Sigmoid colon (tissue), 7 donors: ENCODE data around the gene PKP1. TPM values are rescaled to one million over a fixed set of nuclear protein-coding genes. Genes with fewer than 3 reads are reported as not detected.

Experiments used
- DNase-seq: peaks from one replicate; pipeline ENCODE4 v3.0.0-alpha.2; 2019
- H3K27ac ChIP-seq, 4 donors: fragments of 200-600 bp; sonication (generic); one replicate each; pipeline ENCODE4 v1.5.1; 2016 to 2019; ENCODE audit warnings: mild to moderate bottlenecking in 1 of 4
- H3K27me3 ChIP-seq, 3 donors: fragments of 200-600 bp; sonication (generic); one replicate each; pipeline ENCODE4 v1.5.1; 2019; ENCODE audit warnings: mild to moderate bottlenecking in 1 of 3
- H3K36me3 ChIP-seq, 4 donors: fragments of 200-600 bp; sonication (generic); one replicate each; pipeline ENCODE4 v1.5.1; 2016 to 2019
- H3K4me1 ChIP-seq, 4 donors: fragments of 200-600 bp; sonication (generic); one replicate each; pipeline ENCODE4 v1.5.1; 2017 to 2019
- H3K4me3 ChIP-seq, 4 donors: fragments of 200-600 bp; sonication (generic); one replicate each; pipeline ENCODE4 v1.5.1; 2017 to 2019; ENCODE audit warnings: mild to moderate bottlenecking in 2 of 4, moderate library complexity in 1 of 4
- H3K9me3 ChIP-seq, 4 donors: fragments of 200-600 bp in 3 of 4; sonication (generic) in 3 of 4; one replicate each; pipeline versions ENCODE4 v1.5.1 to v1.6.1; 2013 to 2019
- EP300 ChIP-seq, 4 donors: sonication (generic); formaldehyde crosslinking; IDR thresholded peaks; one replicate each; pipeline ENCODE4 v1.6.1; 2017; ENCODE audit warnings: antibody characterized with exemption in 4 of 4
- POLR2A ChIP-seq, 2 donors: fragments of 450-650 bp; IDR thresholded peaks; one replicate each; pipeline ENCODE4 v1.6.1; 2016; ENCODE audit warnings: antibody characterized with exemption in 2 of 2, mild to moderate bottlenecking in 2 of 2, moderate library complexity in 2 of 2
- POLR2AphosphoS5 ChIP-seq, 4 donors: sonication (generic); formaldehyde crosslinking; IDR thresholded peaks; one replicate each; pipeline ENCODE4 v1.6.1; 2017; ENCODE audit warnings: antibody characterized with exemption in 4 of 4
- WGBS, 2 donors: extraction: QIAGEN DNeasy Blood & Tissue Kit; methylation state at CpG; one replicate each; pipeline ENCODE4 v1.1.7; 2013; 5-methylcytosine and 5-hydroxymethylcytosine counted together
- intact Hi-C: fragments of 100-400 bp; cut with DNase I; formaldehyde crosslinking; loops from one replicate; pipeline ENCODE4 v1.15.1; 2023
- polyA plus RNA-seq, 3 donors: library from polyadenylated mRNA; stranded (reverse); fragments of 200-250 nt; gene quantifications; one replicate each; pipeline ENCODE4 v1.2.3, GENCODE V29; 2013
- total RNA-seq, 4 donors: library from RNA; depleted of rRNA; stranded (reverse); fragments of >200 nt; gene quantifications; one replicate each; pipeline ENCODE4 v1.1.0, GENCODE V29; 2016
- TF ChIP-seq, protein P1 (sequence below), 4 experiments: fragments of 450-650 bp in 3 of 4; fragments of 200-600 bp in 1 of 4; IDR thresholded peaks; one replicate each; pipeline ENCODE4 v1.5.1; 2016 to 2019; ENCODE audit warnings: antibody characterized with exemption in 4 of 4, mild to moderate bottlenecking in 3 of 4, moderate library complexity in 2 of 4
- donor health status: healthy with polysubstance abuse.
- donor health status: Bipolar disorder and iron deficiency.
- donor health status: healthy.

PKP1 gene
- total and polyA plus RNA-seq, 7 donors: under 0.01 to 0.60 (median 0.16) TPM; not detected in 2

DNA sequence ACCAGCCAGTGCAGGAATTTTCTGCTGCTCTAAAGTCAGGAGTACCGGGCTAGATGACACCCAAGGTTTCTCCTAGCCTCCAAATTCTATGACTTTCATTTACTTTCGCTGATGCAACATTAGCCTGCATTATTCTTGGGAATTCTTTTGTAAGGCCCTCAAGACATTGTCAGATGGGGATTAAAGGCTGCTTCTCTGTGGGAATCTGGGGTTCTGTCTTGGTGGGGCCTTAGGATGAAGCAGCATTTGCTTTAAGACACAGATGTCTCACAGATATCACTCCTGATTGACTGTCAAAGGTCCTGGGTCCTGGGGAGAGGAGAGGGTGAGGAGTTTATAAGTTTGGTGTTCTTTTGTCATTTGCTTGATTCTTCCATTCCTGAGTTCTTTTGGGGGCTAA, 11.6 kb downstream of the PKP1 start:
- Histone ChIP-seq H3K36me3 (no peaks in the 10 kb centered on the region), H3K9me3 (no peaks in the 10 kb centered on the region), H3K4me3 (no peak overlapping the region), H3K4me1 (no peaks in the 10 kb centered on the region), H3K27me3 (no peaks in the 10 kb centered on the region), H3K27ac (no peak overlapping the region)
- intact Hi-C loops: no loop called here
- 85 to 88% methylated on average over 2 of the region's 2 CpGs for WGBS, 2 donors
- no peak for DNase-seq
- no peak for TF ChIP-seq POLR2AphosphoS5 (IDR thresholded peaks at IDR 0.05)
- no peak for TF ChIP-seq EP300 (IDR thresholded peaks at IDR 0.05)
- TF ChIP-seq, protein P1, sequence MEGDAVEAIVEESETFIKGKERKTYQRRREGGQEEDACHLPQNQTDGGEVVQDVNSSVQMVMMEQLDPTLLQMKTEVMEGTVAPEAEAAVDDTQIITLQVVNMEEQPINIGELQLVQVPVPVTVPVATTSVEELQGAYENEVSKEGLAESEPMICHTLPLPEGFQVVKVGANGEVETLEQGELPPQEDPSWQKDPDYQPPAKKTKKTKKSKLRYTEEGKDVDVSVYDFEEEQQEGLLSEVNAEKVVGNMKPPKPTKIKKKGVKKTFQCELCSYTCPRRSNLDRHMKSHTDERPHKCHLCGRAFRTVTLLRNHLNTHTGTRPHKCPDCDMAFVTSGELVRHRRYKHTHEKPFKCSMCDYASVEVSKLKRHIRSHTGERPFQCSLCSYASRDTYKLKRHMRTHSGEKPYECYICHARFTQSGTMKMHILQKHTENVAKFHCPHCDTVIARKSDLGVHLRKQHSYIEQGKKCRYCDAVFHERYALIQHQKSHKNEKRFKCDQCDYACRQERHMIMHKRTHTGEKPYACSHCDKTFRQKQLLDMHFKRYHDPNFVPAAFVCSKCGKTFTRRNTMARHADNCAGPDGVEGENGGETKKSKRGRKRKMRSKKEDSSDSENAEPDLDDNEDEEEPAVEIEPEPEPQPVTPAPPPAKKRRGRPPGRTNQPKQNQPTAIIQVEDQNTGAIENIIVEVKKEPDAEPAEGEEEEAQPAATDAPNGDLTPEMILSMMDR (IDR thresholded peaks at IDR 0.05): no peak
- TF ChIP-seq POLR2A (IDR thresholded peaks at IDR 0.05): no peak

DNA sequence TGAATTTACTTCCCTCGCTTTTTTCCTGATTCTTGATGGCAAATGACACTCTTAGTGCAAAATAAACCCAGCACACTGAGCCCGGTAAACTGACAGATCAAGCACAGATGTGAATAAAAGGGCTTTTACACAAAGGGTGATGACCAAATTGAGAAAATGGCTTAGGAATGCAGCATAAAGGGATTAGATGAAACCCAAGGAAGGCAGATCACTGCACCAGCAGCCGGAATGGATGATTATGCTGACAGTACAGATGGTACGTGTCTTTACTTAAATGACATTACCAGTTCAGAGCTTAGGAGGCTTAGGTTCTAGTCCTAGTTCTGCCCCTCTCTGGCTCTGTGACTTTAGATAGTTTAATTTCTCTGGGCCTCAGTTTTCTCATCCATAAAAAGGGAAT, 12.0 kb downstream of the PKP1 start:
- H3K27ac ChIP-seq: no peak overlapping the region
- intact Hi-C loops: no loop called here
- H3K36me3 ChIP-seq: no peaks in the 10 kb centered on the region
- no peaks in the 10 kb centered on the region for H3K27me3 ChIP-seq
- TF ChIP-seq, protein P1 (IDR thresholded peaks at IDR 0.05): no peak
- TF ChIP-seq POLR2AphosphoS5 (IDR thresholded peaks at IDR 0.05) (no peak), POLR2A (IDR thresholded peaks at IDR 0.05) (no peak), EP300 (IDR thresholded peaks at IDR 0.05) (no peak)
- H3K4me3 ChIP-seq: no peak overlapping the region
- 89% methylated on average over 4 of the region's 4 CpGs for WGBS, 2 donors
- no peaks in the 10 kb centered on the region for H3K9me3 ChIP-seq
- H3K4me1 ChIP-seq: no peaks in the 10 kb centered on the region
- no peak for DNase-seq

DNA sequence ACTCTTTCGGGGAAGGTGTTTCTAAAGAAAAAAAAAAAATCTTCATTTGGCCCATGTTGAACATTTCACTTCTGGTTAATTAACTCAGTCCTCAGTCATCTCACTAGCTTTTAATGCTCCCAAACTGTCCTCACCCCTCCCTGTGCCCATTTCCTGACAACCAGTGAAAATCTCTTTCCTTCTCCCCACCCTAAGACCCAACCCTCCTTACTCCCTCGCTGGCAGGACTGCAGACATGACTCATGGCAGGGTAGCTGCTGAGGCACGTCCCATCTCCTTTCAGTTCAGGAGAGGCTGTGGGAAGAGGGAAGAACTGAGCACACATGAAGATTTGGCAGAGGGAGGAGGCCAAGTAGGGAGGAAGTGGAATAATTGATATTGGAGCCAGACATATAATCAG, 12.6 kb downstream of the PKP1 start:
- no peak for TF ChIP-seq EP300 (IDR thresholded peaks at IDR 0.05)
- TF ChIP-seq POLR2A (IDR thresholded peaks at IDR 0.05): no peak
- TF ChIP-seq, protein P1 (IDR thresholded peaks at IDR 0.05): no peak
- TF ChIP-seq POLR2AphosphoS5 (IDR thresholded peaks at IDR 0.05): no peak
- H3K4me1 ChIP-seq: no peaks in the 10 kb centered on the region

DNA sequence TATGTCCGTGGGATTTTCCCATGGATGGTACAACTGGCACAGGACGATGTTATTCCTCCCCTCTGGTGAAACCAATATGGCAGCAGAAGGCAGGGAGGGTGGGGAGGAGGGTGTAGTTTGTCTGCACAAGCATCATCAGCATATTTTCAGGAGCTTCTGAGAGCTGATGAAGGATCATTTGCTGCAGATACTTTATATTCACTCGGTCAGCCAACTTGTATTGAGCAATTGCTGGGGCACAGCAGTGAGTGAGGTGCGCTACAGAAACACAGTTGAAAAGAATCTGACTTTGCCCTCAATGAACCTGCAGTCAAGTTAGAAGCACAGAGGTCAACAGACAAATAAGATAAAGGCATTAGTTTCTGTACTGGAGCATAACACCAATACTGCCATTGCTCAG, 13.0 kb downstream of the PKP1 start:
- Histone ChIP-seq H3K27ac (no peak overlapping the region), H3K4me3 (no peak overlapping the region), H3K4me1 (no peaks in the 10 kb centered on the region), H3K27me3 (no peaks in the 10 kb centered on the region), H3K36me3 (no peaks in the 10 kb centered on the region), H3K9me3 (no peaks in the 10 kb centered on the region)
- WGBS, 2 donors: 90 to 93% methylated on average over 4 of the region's 4 CpGs
- TF ChIP-seq EP300 (IDR thresholded peaks at IDR 0.05): no peak
- TF ChIP-seq, protein P1 (IDR thresholded peaks at IDR 0.05): no peak
- no peak for TF ChIP-seq POLR2A (IDR thresholded peaks at IDR 0.05)
- TF ChIP-seq POLR2AphosphoS5 (IDR thresholded peaks at IDR 0.05): no peak
- DNase-seq: no peak
- intact Hi-C loops: no loop called here

More for the DNA sequence above, 12.6 kb downstream of the PKP1 start:
- Histone ChIP-seq H3K9me3 (no peaks in the 10 kb centered on the region), H3K4me3 (no peak overlapping the region), H3K27me3 (no peaks in the 10 kb centered on the region), H3K36me3 (no peaks in the 10 kb centered on the region), H3K27ac (no peak overlapping the region)
- WGBS, 2 donors: 41 to 61% methylated on average over 3 of the region's 3 CpGs
- intact Hi-C loops: no loop called here
- DNase-seq: no peak
